ENCODE data around the gene STX17. TPM values are rescaled to one million over a fixed set of nuclear protein-coding genes. Genes with fewer than 3 reads are reported as not detected.

Gene STX17
- total and polyA plus RNA-seq, 2 of the 13 experiments (the other 11 are each of a cell fraction or from before 2014, with no cell fraction given): 8.3 to 25.7 TPM

DNA sequence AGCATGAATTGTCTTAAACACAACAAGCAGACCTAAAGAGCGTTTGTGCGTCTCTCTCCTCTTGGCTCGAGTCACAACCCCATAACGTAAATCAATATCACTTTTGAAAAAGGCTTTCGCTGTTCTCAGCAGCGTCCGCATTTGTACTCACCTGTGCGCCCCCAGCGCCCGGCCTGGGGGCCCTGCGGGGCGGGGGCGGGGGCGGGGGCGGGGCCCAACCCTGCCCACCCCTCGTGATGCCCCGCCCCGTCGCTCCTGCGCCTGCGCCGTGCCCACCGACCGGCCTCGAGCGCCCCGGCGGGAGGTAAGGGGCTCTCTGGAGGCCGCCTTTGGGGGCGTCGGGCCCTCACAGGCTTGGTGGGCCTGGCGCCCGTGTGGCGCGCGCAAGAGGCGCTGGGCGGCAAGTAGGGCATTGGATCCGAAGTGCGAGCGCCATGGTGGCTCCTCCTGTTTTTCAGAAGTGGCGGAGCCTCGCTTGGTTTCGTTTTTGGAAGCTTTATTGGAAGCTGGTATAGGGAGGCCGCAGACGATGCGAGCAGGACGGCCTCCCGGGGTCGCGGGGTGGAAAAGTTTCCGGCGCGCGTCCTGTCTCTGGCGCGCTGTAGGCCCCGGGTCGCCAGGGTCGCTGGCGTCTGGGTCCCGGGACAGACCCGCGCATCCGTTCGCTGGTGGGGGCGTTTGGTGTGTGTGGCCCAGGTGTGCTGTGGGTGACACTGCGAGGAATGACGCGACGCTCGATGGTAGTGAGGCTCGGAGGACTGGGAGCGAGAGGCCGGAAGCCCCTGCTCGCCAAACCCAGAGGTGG is at the start of gene STX17 (continued):
- TF ChIP-seq, protein P1, sequence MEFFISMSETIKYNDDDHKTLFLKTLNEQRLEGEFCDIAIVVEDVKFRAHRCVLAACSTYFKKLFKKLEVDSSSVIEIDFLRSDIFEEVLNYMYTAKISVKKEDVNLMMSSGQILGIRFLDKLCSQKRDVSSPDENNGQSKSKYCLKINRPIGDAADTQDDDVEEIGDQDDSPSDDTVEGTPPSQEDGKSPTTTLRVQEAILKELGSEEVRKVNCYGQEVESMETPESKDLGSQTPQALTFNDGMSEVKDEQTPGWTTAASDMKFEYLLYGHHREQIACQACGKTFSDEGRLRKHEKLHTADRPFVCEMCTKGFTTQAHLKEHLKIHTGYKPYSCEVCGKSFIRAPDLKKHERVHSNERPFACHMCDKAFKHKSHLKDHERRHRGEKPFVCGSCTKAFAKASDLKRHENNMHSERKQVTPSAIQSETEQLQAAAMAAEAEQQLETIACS (CRISPR knock-in tag; IDR thresholded peaks at IDR 0.05): peak; percentile 38; the same call in 1 of the 2 replicates
- TF ChIP-seq ZFY (CRISPR knock-in tag; IDR thresholded peaks at IDR 0.05) (peak; percentile 97), SMARCC2 (IDR thresholded peaks at IDR 0.05) (no peak), ZNF547 (CRISPR knock-in tag; IDR thresholded peaks at IDR 0.05) (peak; percentile 92), KMT2A (CRISPR knock-in tag; IDR thresholded peaks at IDR 0.05) (peak; percentile 93), NAIF1 (CRISPR knock-in tag; IDR thresholded peaks at IDR 0.05; ENCODE audit: borderline replicate concordance) (peak; percentile 63; the same call in 1 of the 2 replicates), EED (CRISPR knock-in tag; IDR thresholded peaks at IDR 0.05) (peak; percentile 82; the same call in 1 of the 2 replicates), ZSCAN9 (CRISPR knock-in tag; IDR thresholded peaks at IDR 0.05; ENCODE audit: borderline replicate concordance) (peak; percentile 31; the same call in 1 of the 2 replicates), RORA (CRISPR knock-in tag; IDR thresholded peaks at IDR 0.05) (no peak), DMAP1 (CRISPR knock-in tag; IDR thresholded peaks at IDR 0.05) (peak; percentile 84), DNMT3B (CRISPR knock-in tag; conservative IDR thresholded peaks at IDR 0.05) (no peak), KLF6 (CRISPR knock-in tag; IDR thresholded peaks at IDR 0.05) (peak; percentile 71; the same call in 1 of the 2 replicates), SKI (IDR thresholded peaks at IDR 0.05; ENCODE audit: partially characterized antibody) (peak; percentile 21)
- TF ChIP-seq, protein P2, sequence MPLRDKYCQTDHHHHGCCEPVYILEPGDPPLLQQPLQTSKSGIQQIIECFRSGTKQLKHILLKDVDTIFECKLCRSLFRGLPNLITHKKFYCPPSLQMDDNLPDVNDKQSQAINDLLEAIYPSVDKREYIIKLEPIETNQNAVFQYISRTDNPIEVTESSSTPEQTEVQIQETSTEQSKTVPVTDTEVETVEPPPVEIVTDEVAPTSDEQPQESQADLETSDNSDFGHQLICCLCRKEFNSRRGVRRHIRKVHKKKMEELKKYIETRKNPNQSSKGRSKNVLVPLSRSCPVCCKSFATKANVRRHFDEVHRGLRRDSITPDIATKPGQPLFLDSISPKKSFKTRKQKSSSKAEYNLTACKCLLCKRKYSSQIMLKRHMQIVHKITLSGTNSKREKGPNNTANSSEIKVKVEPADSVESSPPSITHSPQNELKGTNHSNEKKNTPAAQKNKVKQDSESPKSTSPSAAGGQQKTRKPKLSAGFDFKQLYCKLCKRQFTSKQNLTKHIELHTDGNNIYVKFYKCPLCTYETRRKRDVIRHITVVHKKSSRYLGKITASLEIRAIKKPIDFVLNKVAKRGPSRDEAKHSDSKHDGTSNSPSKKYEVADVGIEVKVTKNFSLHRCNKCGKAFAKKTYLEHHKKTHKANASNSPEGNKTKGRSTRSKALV (CRISPR knock-in tag; IDR thresholded peaks at IDR 0.05): peak; percentile 94
- TF ChIP-seq, protein P3, sequence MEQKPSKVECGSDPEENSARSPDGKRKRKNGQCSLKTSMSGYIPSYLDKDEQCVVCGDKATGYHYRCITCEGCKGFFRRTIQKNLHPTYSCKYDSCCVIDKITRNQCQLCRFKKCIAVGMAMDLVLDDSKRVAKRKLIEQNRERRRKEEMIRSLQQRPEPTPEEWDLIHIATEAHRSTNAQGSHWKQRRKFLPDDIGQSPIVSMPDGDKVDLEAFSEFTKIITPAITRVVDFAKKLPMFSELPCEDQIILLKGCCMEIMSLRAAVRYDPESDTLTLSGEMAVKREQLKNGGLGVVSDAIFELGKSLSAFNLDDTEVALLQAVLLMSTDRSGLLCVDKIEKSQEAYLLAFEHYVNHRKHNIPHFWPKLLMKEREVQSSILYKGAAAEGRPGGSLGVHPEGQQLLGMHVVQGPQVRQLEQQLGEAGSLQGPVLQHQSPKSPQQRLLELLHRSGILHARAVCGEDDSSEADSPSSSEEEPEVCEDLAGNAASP (CRISPR knock-in tag; IDR thresholded peaks at IDR 0.05; ENCODE audit: borderline replicate concordance): peak; percentile 46; the same call in 1 of the 2 replicates
- TF ChIP-seq, protein P4, sequence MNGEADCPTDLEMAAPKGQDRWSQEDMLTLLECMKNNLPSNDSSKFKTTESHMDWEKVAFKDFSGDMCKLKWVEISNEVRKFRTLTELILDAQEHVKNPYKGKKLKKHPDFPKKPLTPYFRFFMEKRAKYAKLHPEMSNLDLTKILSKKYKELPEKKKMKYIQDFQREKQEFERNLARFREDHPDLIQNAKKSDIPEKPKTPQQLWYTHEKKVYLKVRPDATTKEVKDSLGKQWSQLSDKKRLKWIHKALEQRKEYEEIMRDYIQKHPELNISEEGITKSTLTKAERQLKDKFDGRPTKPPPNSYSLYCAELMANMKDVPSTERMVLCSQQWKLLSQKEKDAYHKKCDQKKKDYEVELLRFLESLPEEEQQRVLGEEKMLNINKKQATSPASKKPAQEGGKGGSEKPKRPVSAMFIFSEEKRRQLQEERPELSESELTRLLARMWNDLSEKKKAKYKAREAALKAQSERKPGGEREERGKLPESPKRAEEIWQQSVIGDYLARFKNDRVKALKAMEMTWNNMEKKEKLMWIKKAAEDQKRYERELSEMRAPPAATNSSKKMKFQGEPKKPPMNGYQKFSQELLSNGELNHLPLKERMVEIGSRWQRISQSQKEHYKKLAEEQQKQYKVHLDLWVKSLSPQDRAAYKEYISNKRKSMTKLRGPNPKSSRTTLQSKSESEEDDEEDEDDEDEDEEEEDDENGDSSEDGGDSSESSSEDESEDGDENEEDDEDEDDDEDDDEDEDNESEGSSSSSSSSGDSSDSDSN (CRISPR knock-in tag; IDR thresholded peaks at IDR 0.05): peak; percentile 95
- TF ChIP-seq, protein P5, sequence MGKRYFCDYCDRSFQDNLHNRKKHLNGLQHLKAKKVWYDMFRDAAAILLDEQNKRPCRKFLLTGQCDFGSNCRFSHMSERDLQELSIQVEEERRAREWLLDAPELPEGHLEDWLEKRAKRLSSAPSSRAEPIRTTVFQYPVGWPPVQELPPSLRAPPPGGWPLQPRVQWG (CRISPR knock-in tag; IDR thresholded peaks at IDR 0.05; ENCODE audit: borderline replicate concordance, low read depth): no peak
- TF ChIP-seq, protein P6, sequence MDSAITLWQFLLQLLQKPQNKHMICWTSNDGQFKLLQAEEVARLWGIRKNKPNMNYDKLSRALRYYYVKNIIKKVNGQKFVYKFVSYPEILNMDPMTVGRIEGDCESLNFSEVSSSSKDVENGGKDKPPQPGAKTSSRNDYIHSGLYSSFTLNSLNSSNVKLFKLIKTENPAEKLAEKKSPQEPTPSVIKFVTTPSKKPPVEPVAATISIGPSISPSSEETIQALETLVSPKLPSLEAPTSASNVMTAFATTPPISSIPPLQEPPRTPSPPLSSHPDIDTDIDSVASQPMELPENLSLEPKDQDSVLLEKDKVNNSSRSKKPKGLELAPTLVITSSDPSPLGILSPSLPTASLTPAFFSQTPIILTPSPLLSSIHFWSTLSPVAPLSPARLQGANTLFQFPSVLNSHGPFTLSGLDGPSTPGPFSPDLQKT (CRISPR knock-in tag; IDR thresholded peaks at IDR 0.05; ENCODE audit: borderline replicate concordance): no peak
- TF ChIP-seq, protein P7, sequence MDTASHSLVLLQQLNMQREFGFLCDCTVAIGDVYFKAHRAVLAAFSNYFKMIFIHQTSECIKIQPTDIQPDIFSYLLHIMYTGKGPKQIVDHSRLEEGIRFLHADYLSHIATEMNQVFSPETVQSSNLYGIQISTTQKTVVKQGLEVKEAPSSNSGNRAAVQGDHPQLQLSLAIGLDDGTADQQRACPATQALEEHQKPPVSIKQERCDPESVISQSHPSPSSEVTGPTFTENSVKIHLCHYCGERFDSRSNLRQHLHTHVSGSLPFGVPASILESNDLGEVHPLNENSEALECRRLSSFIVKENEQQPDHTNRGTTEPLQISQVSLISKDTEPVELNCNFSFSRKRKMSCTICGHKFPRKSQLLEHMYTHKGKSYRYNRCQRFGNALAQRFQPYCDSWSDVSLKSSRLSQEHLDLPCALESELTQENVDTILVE (CRISPR knock-in tag; IDR thresholded peaks at IDR 0.05): 0 out of 2 replicates have a peak, but pooled peaks have one; percentile 58

All from HepG2 (cell line).